Keratinocyte (primary cell): ENCODE results near the gene VMP1.

Experiments
- EZH2 ChIP-seq: IDR thresholded peaks from one replicate; pipeline ENCODE4 v1.6.1; 2012; ENCODE audit warnings: inconsistent platforms, mild to moderate bottlenecking, low read length, moderate library complexity
- TF ChIP-seq, protein P1 (sequence below), 3 experiments: IDR thresholded peaks in 1 of 3; conservative IDR thresholded peaks in 1 of 3; optimal IDR thresholded peaks in 1 of 3; 2 replicates in 2 of 3; 3 replicates in 1 of 3; pipeline versions ENCODE3 to v1.5.1; 2011; ENCODE audit warnings: low read length in 3 of 3, mild to moderate bottlenecking in 3 of 3, moderate library complexity in 2 of 3, control low read depth in 1 of 3, inconsistent platforms in 1 of 3; ENCODE audit not compliant: insufficient read depth in 2 of 3; ENCODE audit errors: extremely low read depth in 1 of 3

DNA sequence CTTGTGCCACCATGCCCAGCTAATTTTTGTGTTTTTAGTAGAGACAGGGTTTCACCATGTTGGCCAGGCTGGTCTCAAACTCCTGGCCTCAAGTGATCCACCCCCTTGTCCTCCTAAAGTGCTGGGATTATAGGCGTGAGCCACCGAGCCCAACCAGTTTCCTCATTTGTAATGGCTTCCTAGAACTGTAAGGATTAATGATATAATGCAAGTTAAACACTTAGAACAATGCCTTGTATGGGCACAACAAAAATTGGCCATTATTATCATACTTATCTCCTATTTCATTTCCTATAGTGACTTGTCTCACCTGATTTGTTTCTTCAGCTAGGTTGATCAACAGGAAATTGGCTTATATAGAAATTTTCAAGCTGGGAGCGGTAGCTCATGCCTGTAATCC, 171.2 kb downstream of the VMP1 start:
- TF ChIP-seq, protein P1, sequence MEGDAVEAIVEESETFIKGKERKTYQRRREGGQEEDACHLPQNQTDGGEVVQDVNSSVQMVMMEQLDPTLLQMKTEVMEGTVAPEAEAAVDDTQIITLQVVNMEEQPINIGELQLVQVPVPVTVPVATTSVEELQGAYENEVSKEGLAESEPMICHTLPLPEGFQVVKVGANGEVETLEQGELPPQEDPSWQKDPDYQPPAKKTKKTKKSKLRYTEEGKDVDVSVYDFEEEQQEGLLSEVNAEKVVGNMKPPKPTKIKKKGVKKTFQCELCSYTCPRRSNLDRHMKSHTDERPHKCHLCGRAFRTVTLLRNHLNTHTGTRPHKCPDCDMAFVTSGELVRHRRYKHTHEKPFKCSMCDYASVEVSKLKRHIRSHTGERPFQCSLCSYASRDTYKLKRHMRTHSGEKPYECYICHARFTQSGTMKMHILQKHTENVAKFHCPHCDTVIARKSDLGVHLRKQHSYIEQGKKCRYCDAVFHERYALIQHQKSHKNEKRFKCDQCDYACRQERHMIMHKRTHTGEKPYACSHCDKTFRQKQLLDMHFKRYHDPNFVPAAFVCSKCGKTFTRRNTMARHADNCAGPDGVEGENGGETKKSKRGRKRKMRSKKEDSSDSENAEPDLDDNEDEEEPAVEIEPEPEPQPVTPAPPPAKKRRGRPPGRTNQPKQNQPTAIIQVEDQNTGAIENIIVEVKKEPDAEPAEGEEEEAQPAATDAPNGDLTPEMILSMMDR (optimal IDR thresholded peaks at IDR 0.05 in 1 of 3, IDR thresholded peaks at IDR 0.05 in 1 of 3, conservative IDR thresholded peaks at IDR 0.05 in 1 of 3; ENCODE audit: extremely low read depth in 1 of 3, insufficient read depth in 2 of 3, low read length in 3 of 3): no peak
- TF ChIP-seq EZH2: no peak
